Kidney glomerular epithelial cell (primary cell): ENCODE results near the gene ZBTB17.
"Not testable (repeated sequence)": the region's sequence is repeated elsewhere in the genome, so short reads cannot be mapped to it uniquely, and the experiment has no call there.

ENCODE experiments used
- DNase-seq: peaks from one replicate; lab custom pipeline; 2025; lab: John Stamatoyannopoulos, UW

The ZBTB17 gene

DNA sequence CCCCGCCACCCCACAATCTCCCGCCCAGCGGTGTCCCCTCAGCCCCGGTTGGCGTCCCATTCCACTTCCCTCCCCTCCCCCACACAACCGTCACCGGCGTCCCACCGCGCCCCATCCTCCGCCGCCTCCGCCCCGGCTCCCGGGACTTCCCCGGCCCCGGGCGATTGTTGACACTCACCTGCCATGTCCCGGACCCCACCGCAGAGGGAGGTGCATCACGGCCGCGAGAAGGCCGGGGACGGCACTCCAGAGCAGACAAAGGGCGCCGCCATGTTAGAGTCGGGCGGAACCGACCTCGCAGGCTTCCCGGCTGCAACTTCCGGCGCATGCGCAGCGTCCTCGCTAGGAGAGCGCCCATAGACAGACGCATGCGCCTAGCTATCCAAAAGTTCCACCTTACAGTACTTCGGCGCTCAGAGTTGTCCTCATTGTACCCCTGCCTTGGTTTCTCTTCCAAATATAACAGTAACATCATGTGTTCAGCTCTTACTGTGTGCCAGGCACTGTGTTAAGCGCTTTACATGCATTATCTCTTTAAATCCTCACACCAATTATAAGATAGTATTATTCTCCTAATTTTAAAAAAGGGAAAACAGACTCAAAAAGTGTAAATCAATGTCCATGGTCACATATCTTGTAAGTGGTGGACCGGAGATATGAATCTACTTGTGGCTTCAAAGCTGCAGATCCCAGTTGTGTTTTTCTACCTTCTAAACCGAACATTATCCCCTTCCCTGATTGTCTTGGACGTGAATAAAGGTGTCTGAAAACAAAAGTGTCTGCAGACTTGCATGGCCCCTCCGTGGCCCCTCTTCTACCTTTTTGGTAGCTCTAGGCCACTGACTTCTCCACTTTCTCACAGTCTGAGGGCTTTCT, at the start of gene ZBTB17:
ZBTB17 (minus strand) TSS at position 297 of the 876 bp plus-strand sequence. CDS start 27,606 bp downstream, outside the sequence.
- peak; percentile 93 for DNase-seq

DNA sequence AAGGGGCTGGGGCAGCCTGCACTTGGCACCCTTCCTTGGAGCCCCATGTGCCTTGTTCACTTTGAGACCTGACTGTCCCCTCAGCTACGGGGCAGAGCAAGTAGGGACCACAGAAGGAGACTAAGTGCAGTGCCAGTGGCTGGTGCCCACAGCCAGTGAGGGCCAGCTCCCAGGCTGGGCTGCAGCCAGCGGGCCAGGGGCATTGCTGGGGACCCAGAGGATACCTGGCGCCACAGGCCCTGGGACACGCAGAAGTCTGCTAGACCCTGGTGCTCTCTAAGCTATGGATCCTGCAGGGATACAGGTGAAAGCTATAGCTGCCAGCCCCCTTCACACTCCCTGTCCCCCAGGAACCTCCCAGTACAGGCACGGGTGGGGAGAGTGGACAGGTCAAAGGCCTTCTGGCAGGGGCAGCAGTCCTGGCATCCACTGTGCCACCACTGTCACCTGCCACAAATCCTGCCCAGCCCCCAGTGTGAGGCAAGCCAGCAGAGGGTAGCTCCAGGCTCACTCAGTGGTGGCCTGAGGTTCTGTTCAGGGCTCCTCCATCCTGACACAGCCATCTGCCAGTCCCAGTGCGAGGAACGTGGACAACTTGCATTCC, 47.3 kb upstream of the ZBTB17 start:
- DNase-seq: no peak

DNA sequence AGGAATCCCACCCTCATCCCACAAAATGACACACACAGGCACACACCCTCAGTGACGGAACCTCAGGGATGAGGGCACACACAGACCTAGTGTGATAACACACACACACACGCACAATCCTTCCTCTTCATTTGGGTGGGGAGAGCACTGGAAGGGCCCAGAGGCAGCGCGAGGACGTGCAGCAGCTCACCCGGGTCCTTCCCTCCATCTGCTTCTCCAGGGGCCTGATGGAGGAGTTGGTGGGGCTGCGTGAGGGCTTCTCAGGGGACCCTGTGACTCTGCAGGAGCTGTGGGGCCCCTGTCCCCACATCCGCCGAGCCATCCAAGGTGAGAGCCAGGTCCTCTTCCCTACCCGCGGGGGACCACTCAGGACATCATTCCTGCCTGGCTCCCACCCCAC, 46.5 kb upstream of the ZBTB17 start:
- DNase-seq: no peak

DNA sequence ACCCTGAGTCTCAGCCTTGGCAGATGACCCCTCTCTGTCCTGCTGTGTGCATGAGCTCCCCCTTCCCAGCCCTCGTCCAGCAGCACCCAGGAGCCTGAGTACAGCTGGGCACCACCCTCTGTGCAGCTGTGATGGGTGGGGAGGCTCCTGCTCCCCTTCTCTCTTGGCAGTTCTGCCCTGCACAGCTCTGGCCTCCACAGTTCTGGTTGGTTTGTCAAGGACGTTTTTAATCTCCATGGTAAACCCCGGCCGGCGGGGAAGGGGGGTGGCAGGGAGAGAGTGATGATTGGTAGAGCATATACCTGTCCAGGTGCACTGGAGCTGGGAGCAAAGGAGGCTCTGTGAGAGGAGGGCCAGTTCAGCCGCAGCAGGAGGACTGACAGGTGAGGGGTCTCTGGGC, 45.8 kb upstream of the ZBTB17 start, which contains the start of gene CLCNKA:
CLCNKA (plus strand) TSS at position 356 of the 400 bp plus-strand sequence. CDS start 584 bp downstream, outside the sequence.
- DNase-seq: no peak

DNA sequence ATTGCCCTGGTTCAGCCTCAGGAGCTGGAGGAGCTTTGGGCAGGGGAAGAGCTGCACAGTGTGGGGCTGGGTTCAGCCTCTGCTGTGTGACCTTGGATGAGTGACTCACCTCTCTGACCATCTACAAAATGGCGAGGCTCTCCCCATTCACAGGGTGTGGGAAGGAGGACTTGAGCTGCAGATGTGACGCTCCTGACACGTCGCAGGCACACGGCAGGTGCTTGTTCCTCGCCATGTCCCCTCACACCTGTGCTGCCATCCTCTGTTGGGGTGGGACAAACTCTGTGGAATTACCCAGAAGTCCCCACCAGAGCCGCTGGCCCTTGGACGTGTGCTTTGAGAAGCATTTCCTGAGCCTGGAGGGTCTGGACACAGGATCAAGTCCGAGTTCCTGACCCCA, 45.0 kb upstream of the ZBTB17 start:
- not testable (repeated sequence) for DNase-seq

DNA sequence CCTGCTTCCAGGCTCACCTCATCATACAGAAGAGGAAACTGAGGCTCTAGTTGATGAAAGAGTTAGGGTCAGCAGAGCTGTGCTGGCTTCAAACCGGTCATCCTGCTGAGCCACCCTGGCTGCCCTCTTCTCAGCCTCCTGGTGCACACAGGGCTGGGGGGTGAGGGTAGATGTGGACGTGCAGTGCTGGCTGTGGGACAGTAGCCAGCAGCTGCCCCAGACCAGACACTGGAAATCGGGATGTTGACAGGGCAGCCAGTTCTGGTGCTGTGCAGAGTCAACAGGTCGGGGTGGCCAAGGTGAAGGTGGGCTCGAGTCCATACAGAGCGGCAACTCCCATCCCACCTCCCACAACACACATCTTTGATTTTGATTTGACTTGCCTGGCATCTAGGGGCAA, 44.4 kb upstream of the ZBTB17 start:
- no peak for DNase-seq

DNA sequence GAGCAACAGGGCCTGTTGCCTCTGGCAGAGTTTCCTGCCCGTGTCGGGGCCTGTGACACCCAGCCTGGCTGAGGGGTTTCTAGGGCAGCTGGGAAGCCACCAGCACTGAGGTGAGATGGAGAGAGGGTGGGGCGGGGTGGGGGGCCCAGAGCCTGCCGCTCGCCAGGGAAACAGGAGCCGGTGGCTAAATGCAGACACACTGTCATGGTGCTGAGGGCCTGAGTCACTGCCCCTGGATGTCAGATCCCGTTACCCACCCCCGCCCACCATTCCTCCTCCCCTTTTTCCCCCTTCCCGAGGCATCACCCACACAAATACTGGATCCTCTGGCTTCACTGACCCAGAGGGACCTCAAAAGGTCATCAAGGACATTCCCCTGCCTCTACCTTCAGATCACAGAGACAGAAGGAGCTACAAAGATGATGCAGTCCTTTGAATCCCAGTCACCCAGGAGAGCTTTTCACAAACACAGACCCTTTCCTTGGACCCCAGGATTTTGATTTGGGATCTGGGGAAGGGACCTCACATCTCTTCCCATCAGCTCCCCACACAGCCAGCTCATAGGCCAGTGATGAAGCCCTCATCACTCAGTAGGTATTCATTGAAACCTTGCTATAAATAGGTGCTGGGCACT, 43.9 kb upstream of the ZBTB17 start:
- no peak for DNase-seq

DNA sequence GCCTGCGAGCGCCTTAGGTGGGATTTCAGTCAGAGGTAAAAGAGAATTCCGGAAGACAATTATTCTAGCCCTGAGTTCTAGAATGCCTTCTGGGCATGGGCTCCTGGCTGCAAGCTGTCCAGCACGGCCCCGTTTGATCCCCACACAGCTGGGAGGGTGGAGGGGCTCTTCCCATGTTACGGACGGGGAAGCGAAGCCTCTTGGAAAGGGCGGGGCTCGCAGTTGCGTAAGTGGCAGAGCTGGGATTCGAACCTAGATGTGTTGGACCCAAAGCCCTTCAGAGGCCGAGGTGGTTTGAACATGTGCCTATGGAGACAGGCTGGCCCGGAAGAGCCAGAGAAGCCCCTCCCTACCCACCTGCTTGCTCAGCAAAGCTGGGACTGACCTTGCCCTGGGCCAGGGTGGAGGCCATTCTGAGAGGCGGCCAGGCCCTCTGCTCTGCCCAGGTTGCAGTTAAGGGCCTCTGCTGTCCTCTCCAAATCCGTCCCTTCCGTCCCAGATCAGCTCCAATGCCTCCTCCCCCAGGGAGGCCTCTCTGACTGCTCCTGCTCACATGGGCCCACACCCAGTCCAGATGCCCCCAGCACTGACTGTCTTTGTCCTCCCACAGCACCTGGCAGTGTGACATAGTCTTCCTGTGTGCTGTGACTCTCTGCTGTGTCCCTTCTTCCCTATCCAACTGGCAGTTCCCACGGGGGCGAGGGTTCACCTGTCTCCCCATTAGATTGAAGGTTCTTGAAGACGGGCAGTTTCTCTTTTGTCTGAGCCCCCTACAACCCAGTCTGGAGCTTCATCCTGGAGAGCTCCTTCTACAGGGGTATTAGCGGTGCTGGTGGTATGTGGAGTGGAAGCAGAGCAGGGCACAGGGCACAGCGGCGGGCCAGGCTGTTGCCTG, 43.1 kb upstream of the ZBTB17 start:
- no peak for DNase-seq

DNA sequence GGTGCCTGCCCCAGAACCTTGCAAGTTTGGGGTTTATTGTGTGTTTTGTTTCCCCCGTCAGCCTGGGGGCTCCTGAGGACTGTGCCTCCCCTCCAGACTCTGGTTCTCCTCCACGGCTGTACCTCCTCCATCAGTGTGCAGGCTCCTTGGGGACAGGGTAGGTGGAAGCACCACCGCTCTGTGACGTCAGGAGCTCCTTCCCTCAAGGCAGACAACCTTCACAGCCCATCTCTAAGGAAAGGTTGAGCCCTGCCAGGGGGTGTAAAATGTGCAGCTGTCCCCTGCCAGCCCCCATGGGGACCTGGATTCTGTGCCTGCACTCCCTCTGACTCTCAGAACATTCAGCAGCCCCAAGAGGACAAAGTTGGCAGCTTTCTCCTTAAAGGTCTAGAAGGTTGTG, 42.4 kb upstream of the ZBTB17 start:
- no peak for DNase-seq

DNA sequence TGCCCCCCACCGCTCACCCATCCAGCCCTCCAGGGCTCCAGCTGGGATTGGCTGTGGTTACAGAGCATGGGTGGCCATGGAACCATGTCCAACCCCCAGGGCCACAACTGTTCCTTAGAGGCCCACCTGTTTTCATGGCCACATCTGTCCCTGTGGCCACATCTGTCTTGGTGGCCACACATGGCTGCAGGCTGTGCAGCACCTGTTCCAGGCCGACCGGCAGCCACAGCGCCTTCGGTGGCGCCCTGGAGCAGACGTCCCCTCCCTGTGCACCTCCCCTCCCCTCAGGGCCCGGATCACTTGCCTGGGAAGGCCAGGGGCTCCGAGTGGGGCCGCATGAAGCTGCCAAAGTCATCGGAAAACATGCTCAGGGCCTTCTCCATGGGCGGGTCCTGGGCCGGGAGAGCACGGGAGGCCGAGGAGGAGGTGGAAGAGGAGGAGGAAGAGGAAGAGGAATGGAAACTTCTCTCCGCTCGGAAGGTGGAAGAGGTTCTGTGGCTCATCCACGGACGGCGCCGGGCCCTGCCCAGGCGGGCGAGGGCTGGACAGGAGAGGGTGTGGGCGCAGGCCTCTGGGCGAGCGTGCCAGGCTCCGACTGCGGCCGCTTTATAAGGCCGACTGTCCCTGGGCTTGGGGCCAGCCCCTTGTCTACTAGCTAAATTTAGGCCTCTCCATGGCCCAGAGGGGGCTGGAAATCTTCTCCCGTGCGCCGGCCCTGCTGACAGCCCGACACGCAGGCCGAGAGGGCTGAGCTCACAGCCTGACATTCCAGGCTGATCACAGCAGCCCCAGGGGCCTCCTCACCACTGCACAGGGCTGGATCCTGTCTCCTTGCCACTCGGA, 41.8 kb upstream of the ZBTB17 start, which contains the start of gene HSPB7:
HSPB7 (minus strand) TSS at position 583 of the 843 bp plus-strand sequence; CDS start at position 503, 80 bp downstream.
- no peak for DNase-seq

DNA sequence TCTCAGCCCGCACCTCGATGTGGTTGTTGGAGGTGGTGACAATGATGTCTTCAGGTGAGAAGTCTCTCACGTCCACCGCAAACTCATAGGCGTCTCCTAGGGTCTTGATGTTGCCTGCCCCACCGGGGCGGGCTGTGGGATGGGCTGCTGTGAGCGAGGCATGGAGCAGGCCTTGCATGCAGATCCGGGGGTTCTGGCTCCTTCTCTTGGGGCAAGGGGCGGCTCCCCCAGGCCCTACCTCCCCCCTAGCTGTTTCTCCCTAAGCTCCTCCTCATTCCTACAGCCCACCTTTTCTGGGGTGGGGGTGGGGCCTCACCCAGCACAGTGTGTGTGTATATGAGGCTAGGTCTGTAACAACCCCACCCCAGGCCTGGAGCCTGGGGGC, 41.2 kb upstream of the ZBTB17 start:
- no peak for DNase-seq

DNA sequence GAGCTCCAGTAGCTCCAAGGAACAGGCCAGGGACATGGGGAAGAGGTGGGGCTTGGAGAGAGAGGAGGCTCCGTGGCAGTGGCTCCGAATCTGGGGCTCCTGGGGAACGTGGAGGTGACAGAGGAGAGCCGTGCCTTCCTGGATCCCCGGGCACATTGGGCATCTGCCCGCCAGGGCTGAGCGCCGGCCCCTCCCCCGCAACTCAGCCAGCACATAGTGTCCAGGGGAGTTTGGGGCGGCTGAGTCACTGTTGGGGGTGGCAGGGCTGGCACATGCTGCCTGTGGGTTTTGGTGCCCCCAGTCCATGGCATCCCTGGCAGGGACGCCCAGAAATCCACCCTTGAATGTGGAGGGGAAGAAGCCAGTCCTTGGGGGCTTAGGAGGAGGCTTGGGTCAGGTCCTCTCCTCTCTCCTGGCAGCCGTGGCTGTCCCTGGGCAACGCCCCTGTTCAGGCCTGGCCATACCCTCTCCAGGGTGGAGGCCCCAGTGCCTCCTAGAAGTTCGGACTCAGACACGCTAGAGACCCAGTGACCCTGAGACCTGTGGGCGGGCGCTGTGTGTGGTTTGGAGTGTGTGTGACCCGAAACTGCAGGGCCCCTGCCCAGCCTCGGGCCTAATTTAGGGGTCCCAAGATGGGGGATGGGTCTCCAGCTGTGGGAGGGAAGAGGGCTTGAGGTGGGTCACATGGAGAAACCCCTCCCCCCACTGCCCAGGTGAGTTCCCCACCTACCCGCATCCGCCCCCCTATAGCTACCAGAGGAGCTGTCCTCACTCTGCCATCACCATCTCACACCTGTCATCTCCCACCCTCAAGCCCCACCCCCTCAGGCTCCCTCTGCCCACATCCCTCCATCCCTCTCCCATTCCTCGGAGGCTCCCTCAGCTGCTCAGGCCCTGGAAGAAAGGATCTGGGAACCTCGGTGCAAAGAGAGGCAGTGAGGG, 40.3 kb upstream of the ZBTB17 start:
- DNase-seq: no peak

DNA sequence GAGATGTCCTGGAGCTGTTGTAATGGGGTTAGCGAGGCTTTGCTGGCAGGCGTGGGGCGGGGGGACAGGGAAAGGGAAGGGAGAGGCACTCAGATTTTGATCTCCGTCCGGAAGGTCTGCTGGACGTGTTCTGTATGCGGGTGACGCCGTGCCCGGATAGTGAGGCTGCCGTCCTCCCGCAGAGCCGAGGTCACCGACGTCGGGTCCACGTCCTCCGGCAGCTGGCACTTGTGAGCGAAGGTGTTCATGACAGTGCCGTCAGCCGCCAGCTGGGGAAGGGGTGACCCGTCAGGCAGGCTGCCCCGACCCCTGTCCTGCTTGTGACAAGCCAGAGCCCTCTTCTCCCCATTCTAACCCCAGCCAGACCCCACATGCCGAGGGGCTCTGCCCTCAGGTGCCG, 39.6 kb upstream of the ZBTB17 start:
- no peak for DNase-seq

DNA sequence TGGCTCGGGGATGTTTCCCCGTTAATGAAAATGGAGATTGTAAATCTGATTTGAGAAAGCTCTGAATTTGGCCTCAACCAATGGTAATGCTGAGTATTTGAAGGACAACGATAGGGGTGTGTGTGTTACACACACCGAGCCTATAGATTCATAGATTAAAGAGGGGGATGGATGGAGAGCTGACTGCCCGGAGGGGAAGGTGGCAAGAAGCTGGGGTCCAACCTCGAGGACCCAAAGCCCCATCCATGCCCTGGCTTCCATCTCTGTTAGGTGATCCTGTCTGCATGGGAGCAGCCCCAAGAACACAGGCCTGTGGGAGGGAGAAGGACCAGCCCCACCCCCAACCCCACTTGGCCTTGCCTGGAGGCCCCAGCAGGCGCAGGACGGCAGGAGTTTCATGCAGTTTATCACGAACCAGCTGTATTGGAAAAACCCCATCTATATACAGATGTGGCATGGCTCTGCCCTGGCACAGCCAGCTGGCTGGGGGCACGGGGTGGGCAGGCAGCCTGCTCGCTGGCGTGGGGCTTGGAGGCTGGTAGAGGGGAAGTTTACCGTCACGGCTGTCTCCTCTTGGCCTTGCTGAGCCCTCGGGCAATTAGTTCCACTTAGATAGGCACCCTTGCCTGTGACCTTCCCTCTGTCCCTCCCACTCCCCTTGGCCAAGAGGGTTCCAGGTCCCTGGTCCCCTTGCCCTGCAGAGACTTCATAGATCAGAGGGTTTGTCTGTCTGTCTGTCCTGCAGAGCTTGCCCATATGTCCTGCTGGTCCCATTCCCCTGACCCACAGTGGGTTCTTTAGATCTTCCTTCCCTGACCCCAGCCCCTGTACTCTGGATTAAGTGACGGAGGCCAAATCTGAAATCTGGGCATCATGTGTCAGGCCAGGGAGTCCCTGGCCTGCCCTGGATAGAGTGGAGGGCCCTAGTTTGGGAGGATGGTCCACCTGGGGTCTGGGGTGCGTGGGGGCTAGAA, 38.9 kb upstream of the ZBTB17 start:
- no peak for DNase-seq

DNA sequence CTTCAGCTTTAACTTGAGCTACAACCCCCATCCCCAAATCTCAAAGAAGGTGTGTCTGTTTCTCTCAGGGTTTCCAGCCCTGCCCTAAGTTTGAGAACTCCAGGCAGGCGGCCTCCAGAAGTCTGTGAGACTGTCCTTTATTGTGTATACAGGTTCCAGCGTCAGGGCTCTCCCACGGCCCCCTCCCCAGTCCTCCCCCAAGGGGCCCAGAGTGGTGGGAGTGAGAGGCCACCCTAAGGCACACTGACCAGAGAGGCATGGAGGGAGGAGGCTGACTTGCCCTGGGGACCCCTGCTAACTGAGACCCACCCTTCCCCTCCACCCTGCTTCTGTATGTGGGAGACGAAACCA, 38.0 kb upstream of the ZBTB17 start:
- DNase-seq: no peak

DNA sequence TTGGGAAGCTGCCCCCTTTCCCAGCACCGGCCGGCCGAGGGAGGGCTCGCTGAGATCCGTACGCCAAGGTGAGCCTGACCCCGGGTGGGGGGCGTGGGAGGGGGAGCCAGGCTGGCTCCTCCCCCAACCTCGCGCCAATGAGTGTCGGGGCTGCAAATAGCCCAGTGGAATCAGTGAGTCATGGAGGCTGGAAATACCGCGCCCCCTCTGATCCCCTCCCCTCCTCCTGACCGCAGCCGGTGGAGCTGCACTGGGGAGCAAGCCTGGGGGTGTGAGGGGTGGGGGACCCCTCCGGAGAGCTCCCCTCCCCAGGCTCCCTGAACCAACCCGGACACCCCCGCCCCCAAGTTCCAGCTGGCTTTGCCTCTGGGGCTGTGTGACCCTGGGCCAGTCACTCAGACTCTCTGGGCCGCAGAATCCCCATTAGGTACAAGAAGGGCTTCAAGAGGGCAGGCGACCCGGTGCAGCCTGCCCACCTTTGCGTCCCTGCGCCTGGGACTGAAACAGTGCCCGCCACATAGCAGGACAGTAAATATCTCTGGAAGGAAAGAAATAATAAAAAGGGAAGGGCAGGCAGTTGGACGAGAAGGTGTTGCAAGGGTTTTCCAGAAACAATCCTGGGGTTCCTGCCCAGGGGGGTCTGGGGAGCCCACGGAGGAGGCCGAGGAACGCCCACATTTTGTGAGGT, 37.5 kb upstream of the ZBTB17 start:
- DNase-seq: peak; percentile 13

DNA sequence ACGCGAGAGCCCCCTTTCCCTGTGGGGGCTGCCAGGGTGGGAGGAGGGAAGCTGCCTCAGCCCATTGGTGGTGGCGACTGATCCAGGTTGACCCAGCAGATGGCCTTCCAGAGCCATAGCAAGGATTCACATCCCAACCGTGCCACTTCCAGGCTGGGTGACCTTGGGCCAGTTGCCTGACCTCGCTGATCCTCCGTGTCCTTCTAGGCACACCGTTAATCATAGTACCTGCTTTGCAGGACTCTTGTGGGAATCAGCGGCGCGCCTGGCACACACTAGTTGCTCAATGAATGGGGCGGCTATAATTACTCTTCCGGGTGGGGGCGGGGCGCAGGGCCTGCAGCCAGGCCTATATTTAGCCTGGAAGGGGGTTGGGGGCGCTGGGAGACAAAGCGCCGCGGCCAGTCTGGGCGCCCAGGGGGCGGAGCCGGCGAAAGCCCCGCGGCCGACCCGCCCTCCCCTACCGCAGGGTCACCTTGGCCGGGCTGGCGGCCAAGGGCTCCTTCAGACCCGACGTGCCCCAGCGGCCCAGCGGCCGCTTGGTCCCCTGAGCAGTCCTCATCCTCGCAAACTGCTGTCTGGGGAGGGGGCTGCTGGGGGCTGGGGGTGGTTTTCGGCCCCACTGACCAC, 36.8 kb upstream of the ZBTB17 start:
- DNase-seq: peak; percentile 13
